CD4-positive, alpha-beta T cell treated with Interleukin-17A for 1 hour (primary cell): ENCODE results near the gene LAMB1.
A peak's percentile ranks its signal among the peaks of the same experiment; 100 is the strongest.
"Not testable (repeated sequence)": the region's sequence is repeated elsewhere in the genome, so short reads cannot be mapped to it uniquely, and the experiment has no call there.

Experiments used
- DNase-seq: peaks from one replicate; pipeline ENCODE4 v3.0.0-alpha.2; 2020

LAMB1 gene

GRCh38 chr7:108002726-108003598 is at the start of gene LAMB1:
Gene LAMB1, minus strand, starts transcription at chr7:108003161. Its CDS starts 276 bp downstream, at chr7:108002885.
- no peak for DNase-seq

DNA sequence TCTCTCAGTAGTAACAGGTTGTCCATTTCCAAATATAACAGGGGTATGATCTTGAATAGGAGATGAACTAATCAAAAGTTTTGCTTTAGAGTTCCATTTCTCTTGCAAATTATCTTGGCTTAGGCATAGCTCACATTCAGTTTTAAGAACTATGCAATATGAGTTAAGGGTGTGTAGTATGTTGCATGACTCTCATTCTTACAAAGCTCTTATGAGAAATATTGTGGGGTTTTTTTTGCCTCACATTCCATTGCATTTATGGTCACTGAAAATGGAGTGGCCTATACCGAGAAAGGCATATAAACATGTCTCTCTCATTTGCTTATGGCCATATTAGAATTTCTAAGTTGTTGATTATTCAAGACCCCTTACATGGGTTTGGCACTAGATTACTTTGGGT is 48.5 kb upstream of the LAMB1 start:
- no peak for DNase-seq

DNA sequence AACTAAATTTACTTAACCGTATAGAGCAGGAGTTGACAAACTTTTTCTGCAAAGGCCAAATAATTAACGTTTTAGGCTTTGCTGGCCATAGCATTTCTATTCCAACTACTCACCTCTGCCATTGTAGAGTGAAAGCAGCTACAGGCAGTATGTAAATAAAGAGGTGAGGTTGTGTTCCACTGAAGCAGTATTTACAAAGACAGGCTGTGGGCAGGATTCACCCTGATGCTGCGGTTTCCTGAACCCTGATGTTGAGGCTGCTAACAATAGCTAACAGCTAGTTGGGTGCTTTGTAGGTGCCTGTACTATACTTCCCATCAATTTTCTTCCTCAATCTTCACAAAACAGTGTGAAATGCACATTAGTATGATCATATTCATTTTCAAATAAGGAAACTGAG is 47.0 kb upstream of the LAMB1 start:
- peak; percentile 3 for DNase-seq

DNA sequence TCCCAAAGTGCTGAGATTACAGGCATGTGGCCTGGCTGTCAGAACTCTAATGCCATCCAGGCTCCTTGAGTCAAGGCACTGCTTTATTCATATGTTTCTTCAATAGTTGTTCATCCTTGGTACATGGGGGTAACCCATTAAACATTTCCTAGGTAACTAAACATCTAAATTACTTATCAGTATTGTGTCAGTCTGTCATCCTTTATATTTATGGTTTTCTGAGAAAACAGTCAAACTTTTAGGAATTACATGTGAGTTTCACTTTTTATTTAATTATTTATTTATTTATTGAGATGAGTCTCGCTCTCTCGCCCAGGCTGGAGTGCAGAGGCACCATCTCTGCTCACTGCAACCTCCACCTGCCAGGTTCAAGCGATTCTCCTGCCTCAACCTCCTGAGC is 45.5 kb upstream of the LAMB1 start:
- no peak for DNase-seq

- DNase-seq = no peak
These were observed 44.1 kb upstream of the LAMB1 start for GRCh38 chr7:108046952-108047506.

DNA sequence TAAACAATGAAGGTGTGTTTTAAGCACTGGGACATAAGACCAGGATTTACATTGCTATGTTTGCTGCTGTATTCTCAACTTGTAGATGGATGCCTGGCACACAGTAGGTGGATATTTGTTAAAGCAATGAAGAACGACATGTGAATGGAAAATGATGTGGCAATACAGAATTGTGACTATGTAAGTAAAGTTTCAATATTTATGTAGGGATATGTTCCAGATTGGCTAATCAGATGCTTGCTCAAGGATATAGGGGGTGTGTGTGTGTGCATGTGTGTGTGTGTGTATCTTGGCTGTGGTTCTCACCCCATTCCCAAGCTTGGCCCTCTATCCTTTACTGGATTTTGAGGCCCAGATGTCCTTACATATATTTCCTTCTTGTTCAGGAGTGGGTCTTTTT is 42.7 kb upstream of the LAMB1 start:
- no peak for DNase-seq

DNA sequence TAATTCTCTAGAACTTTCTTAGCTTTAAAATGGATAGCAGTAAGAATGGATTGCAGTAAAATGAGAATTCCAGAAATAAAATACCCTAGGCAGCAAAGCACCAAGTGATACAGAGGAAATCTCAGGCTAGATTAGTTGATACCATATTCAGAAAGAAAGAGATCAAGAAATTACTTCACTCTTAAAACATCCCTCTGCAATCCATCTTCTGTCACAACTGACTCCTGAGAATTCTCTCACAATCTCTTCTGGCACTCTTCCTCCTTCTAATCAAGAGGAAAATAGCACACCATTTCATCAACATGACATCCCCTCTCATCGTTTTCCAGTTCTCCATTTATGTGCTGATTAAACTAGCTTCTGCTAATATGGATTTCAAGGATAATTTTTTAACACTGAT is 42.2 kb upstream of the LAMB1 start:
- DNase-seq = no peak

DNA sequence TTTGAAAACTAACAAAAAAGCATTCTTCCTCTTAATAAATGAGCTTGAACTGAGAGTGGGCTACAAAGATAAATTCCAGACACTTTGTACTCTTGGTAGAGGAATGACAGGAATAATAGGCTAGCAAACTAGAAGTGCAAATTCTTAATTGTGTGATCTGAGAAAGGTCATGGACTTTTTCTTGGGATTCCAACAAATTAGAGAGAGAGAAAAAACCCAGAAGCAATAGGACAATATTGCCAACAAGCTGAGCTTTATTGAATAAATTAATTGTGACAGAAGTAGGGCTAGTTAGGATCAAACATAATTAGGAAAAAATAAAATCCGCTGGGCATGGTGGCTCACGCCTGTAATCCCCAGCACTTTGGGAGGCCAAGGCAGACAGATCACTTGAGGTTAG is 41.4 kb upstream of the LAMB1 start:
- DNase-seq = no peak

DNA sequence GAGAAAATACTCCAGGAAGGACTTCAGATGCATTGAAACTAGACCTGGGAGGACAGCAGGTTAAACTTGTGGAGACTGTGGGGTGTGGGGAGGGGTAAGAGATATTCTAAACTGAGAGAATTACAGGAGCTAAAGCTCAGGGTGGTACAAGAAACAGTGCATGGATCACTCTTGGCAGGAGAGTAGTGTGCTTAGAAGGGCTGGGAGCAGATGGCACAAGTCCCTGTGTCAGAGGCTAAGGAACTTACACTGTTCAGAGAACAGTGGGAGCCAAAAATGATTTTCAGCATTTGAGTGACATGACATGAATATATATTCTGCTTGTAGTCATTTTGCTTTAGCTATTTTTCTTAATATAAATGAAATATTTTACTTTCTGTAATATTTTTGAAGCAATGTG is 36.0 kb upstream of the LAMB1 start:
- DNase-seq = no peak

GRCh38 chr7:108037741-108038140 is 34.8 kb upstream of the LAMB1 start:
- DNase-seq = no peak

- DNase-seq = no peak
These were observed 34.2 kb upstream of the LAMB1 start for GRCh38 chr7:108037140-108037539.

GRCh38 chr7:108034586-108034985 is 31.6 kb upstream of the LAMB1 start:
- DNase-seq = no peak

DNA sequence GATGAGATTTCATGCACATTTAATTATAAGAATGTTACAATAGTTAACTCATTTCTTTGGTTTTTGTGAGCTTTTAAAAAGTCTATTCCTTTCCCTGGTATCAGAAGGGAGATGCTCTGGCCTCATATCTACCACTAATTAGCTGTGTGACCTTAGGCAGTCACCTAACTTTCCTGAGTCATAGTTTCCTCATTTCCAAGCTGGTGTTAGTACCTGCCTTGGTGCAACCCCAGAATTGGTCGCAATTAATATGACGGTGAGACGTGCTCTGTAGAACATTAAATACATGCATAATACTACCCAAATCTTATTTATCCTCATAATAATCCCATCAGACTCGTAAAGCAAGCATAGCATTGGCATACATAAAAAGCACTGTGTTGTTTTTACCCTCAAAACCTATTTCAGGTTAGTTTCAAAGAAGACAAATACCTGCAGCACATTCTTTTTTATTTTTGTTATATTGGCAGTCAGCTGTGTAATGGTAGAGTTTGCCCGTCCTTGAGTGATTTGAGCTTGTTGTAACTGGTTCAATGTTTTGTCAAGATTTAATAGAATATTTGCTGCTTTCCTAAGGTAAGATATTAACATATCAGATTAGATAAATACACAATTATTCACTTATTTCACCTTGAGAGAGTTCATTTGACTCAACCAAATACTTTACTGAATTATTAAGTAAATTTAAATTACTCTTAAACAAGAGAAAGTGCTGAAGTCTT is 31.0 kb upstream of the LAMB1 start:
- DNase-seq = no peak

GRCh38 chr7:108033309-108033708 is 30.3 kb upstream of the LAMB1 start:
- DNase-seq = not testable (repeated sequence)

DNA sequence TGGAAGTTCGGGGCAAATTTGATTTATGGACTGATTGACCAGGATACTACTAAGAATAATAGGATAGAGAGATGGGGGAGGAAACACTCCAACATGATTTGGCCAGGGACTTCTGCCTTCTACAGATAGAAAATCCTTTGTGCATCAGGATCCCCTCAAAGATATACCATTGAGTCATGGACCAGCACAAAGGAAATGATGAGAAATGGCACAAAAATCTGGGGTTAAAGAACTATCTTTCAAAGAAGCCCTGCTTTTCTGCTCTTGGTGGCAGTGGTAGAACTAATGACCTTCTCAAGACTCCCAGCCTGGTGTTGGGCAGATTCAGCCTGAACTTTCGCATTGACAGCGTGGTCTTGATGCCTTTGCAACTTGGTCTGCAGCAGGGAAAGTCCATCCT is 27.6 kb upstream of the LAMB1 start:
- no peak for DNase-seq

DNA sequence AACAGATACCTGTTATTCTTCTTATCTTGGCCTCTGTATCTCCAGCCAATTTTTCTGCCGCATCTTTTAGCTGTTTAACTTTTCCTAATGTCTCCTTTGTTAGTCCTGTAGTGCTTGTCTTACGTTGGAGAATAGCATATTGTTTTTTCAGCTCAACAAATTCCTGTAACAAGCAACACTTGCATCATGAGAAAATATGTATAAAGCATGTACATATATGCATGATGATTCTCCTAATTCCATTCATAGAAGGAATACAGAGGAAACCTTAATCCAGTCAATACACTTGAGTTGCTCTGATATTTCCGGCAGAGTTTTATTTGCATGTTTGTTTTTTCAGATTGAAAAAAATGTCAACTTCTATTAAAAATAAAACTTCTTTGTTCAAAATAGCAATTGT is 26.1 kb upstream of the LAMB1 start:
- no peak for DNase-seq

GRCh38 chr7:108028111-108028510 is 25.1 kb upstream of the LAMB1 start:
- no peak for DNase-seq

GRCh38 chr7:108027239-108027638 is 24.3 kb upstream of the LAMB1 start:
- DNase-seq = no peak

DNA sequence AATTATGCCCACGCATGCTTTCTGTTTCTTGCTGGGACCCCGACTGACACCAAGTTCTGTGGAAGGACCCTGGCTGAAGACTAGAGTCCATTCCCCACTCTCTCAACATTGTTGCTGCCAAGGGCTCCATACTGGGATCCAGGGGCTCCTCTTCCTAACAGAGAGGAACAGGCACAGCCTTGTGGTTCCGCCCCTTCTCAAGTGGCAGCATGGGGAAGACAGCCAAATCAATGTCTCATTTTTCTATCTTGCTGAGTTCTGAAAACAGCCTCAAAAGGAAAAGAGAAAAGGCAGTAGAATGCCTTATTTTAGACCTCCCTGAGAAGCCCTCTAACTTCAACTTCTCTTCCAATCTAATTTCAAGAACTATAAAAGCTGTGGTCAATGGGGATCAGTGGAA is 23.7 kb upstream of the LAMB1 start:
- no peak for DNase-seq

GRCh38 chr7:108026116-108026515 is 23.2 kb upstream of the LAMB1 start:
- DNase-seq = no peak

GRCh38 chr7:108024538-108024937 is 21.6 kb upstream of the LAMB1 start:
- DNase-seq = no peak

DNA sequence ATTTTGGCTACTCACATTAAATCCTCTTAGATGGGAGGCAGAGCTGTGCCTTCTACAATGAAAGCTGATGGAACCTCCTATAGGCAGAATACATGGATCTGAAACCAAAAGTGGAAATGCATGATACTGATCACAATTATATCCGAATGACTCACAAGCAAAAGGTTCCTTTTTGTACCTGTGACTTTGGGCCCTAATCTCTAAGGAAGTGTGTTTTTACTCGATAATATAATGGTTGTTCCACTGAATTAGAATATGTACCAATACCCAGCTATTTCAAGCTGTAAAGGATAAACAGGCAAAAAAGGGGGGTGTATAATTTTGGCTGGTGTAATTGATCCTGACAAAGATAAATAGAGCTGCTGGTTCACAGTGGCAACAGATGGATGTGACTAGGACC is 17.6 kb upstream of the LAMB1 start:
- DNase-seq = no peak

DNA sequence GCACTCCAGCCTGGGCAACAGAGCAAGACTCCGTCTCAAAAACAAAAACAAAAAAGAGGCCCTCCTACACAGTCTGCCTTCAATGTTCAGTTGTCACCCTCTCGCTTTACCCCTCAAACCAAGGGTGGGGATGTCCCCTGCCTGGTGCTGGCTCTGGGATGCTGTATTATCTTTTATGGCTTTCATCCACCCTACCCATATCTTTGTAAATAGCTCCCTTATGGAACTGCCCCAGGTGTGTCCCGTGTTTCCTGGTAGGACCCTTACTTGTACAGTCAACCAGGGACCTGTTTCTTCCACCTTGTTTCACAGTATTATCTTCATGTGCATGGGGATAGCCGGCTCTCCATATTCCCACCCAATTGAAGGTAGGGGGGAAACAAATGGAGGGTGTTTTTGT is 15.7 kb upstream of the LAMB1 start:
- no peak for DNase-seq

DNA sequence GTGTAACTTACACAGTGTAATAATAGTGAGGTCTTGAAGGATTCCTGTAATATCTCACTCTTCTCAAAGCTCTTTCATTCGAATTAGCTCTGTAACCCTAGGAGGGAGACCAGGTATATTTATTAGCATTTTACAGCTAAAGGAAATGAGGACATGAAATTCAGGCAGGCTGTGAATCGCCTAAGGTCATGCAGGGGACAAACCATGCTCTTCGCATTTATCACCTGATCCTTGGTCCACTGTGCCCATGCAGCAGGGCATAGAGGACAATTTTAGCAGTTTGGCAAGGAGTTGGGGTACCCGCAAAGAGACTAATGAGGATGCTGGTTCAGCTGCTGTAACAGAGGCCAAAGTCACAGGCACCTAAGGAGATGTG is 14.8 kb upstream of the LAMB1 start:
- DNase-seq = no peak
